ENCODE data around the gene FAM149B1. TPM values are rescaled to one million over a fixed set of nuclear protein-coding genes. Genes with fewer than 3 reads are reported as not detected.
"Not testable (repeated sequence)": the region's sequence is repeated elsewhere in the genome, so short reads cannot be mapped to it uniquely, and the experiment has no call there.

Gene FAM149B1
- polyA plus RNA-seq (ENCODE audit: insufficient read length in 10 of 10), result 10 to 100 TPM; 16.4 to 37.2 (median 23.6) TPM
- long read RNA-seq, donor 1, partial matches to known transcripts, result 8 of 11 reads
- long read RNA-seq, donor 1, other reads (novel, unspliced or antisense), result 0 of 11 reads
- long read RNA-seq, donor 2, partial matches to known transcripts, result 71 of 94 reads
- long read RNA-seq, donor 2, other reads (novel, unspliced or antisense), result 22 of 94 reads
- long read RNA-seq, donor 3, result 0 reads
- long read RNA-seq, donor 4, full-length matches to known transcripts, result 3 of 25 reads
- long read RNA-seq, donor 4, partial matches to known transcripts, result 5 of 25 reads
- long read RNA-seq, donor 4, other reads (novel, unspliced or antisense), result 17 of 25 reads
- long read RNA-seq, donor 5, result 0 reads
- long read RNA-seq, donor 6, partial matches to known transcripts, result 48 of 54 reads
- long read RNA-seq, donor 6, other reads (novel, unspliced or antisense), result 6 of 54 reads
- long read RNA-seq, donor 7, full-length matches to known transcripts, result 4 of 91 reads
- long read RNA-seq, donor 7, partial matches to known transcripts, result 72 of 91 reads
- long read RNA-seq, donor 7, other reads (novel, unspliced or antisense), result 15 of 91 reads
- long read RNA-seq, donor 8, partial matches to known transcripts, result 31 of 42 reads
- long read RNA-seq, donor 8, other reads (novel, unspliced or antisense), result 10 of 42 reads
- long read RNA-seq, donor 9, result 0 reads

- DNase-seq, result peak; percentile 96 to 99 (median 97)
These were observed at the start of gene FAM149B1, which contains the start of gene ECD for GRCh38 chr10:73167783-73168464. TSS of gene FAM149B1 (plus strand) at chr10:73168119. CDS start at chr10:73168340, 221 bp downstream. TSS of gene ECD (minus strand) at chr10:73168008. CDS start at chr10:73163937, 4,071 bp downstream.

DNA sequence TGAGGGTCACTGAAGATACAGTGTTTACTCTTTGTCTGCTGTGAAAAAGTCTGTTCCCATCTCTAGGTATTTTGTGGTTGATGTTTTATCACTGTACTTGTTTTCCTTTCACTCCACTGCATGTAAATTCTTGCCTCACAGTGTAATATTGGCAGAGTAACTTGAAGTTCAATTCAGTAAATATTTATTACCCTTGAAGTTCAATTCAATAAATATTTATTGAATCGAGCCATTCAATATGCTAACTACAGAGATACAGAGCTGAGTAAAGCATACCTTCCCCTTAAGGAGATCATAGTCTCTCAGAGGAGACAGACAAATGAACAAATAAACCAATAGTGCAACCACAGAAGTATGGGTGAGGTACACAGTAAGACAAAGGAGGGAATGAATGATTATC, 48.5 kb upstream of the FAM149B1 start:
- DNase-seq, result no peak

GRCh38 chr10:73119952-73120351, 48.0 kb upstream of the FAM149B1 start:
- no peak for DNase-seq

- no peak for DNase-seq
These were observed 41.6 kb upstream of the FAM149B1 start for GRCh38 chr10:73126343-73126742.

DNA sequence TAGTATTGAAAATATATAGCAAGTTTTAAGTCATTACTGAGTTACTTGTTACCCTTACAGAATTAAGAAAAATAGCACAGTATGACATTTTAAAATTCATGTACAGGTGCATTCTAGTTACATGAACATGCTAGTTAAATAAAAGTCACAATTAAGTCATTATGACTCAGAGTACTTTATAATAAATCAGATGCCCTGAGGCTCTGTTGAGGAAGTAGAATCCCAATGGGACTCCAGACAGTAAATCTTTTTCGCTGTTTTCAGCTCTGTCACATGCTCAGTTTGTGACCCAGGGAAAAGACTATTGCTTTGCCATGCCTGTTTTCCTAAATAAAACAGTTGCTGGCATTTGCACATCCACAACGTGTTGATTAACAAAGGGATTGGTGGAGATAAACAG, 36.6 kb upstream of the FAM149B1 start:
- no peak for DNase-seq

DNA sequence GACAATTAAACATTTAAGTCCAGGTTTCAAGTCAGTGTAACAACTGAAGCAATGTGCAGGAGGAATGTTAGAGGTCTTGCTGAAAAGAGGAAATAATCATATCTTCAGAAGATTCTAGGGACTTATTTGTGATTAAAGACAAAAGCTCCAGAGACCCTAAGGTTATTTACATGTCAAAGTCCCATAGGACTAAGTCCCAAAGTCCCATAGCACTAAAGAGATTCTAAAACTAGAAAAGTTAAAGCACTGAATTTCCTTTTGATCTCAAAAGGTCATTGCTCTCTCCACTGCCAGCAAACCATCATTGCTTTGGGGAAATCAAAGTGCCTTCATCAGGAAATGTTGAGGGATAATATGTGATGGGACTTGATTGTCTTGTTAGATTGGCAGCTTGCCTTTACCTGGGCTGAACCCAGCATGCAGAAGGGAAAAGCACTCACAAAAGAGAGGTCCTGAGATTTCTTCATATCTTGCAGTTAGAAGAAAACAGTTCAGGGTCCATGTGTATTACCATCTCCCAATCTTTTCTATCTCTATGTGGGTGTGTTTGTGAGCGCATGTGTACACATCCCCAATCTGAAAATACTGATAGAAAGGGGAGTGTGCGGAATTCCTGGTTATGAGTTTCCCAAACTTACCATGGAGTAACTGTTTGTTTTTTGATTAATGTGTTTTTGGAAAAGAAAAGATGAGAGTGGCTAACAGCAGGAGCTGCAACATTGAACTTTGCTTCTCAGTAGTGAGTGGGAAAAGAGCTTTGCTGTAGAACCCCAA, 35.8 kb upstream of the FAM149B1 start:
- DNase-seq, result no peak

- no peak for DNase-seq
These were observed 33.2 kb upstream of the FAM149B1 start for GRCh38 chr10:73134727-73135126.

GRCh38 chr10:73136627-73137026, 31.3 kb upstream of the FAM149B1 start:
- DNase-seq, result no peak

DNA sequence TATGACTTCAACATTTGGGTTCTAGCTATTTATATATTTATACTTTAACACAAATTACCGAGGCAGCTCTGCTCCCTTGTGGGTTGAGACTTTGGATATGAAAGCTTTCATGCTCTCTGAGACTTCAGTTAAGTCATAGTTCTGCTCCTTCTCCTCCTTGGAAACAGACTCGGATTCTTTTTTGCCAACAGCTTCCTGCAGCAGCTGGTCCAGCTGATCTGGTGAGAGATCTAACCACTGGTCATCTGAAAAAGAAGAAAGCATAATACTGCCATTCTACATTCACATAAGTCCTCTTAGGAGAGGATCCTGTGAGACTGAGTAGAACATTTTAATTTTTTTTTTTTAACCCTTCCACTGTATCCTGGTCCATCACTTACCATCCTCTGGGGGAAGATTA, 28.7 kb upstream of the FAM149B1 start:
- no peak for DNase-seq

GRCh38 chr10:73141603-73142002, 26.3 kb upstream of the FAM149B1 start:
- DNase-seq, result no peak

GRCh38 chr10:73150633-73151413, 17.1 kb upstream of the FAM149B1 start:
- not testable (repeated sequence) for DNase-seq

DNA sequence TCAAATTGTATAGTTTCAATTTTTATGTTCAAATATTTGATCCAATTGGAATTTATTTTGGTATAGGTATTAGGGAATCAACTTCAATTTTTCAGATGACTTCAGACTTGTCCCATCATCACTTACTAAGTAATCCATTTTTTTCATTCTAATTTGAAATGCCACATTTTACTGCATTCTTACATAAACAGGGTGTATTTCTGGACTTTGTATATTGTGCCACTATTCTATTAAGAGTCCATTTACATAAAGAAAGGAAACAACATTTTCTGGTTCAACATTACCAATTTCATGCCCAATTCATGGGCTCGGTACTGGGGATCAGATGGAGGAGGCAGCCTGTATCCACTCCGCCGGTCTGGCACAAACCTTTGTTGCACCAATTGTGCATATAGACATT, 15.9 kb upstream of the FAM149B1 start:
- no peak for DNase-seq

DNA sequence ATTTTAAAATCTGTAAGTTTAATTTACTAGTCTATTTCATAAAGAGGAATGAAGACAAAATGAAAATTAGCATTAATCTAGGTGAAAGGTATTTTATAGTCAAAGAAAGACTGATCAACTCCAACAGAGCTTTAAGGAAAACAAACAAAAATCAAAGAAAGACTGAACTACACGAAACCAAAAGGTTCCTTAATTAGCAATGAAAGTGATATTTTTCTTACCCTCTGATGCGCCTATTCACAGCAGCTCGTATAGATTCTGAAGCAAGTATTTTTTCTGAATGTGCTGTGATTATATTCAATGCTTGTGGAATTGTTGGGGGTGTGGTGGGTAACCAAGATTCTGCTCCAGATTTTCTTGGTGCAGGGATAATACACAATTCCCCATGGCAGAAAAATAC, 11.9 kb upstream of the FAM149B1 start:
- no peak for DNase-seq

DNA sequence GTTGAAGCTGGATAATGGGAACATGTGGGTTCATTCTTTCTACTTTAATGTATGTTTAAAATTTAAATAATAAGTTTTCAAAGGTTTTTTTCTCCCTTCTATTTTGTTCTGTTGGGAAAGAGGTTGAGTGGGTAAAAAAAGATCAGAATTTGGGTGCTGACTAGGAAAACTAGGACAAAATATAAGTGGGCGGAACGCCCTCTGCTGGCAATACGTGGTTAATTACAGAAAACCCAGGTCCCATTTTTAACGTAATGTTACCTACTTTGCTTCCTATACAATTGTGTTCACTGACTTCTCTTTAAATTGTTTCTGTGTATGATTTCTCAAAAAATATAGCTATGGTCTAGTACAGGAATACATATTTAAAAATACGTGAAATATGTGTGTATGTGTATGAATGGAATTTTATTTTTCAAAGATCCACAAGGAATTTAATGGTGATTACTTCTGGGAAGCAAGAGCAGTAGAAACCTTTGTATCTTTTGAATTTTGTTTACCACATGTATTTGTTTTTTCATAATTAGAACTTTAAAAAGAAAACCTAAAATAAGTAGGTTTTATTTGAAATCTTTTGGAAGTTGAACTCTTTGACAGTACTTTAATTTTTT, 8.8 kb upstream of the FAM149B1 start:
- peak; percentile 36 to 76 (median 65) for DNase-seq

DNA sequence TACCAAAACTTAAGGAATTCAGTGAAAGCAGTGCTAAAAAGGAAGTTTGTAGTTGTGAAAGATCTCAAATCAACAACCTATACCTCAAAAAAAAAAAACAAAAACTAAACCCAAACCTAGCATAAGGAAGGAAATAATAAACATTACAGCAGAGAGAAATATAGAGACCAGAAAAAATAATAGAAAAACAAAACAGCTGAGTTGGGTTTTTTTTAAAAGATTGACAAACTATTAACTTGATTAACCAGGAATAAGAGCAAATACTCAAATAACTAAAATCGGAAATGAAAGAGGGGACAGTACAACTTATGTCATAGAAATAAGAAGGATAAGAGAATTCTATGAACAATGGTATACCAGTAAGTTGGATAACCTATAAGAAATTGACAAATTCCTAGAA, 6.8 kb upstream of the FAM149B1 start:
- no peak for DNase-seq

- no peak for DNase-seq
These were observed 6.3 kb upstream of the FAM149B1 start for GRCh38 chr10:73161662-73162061.

DNA sequence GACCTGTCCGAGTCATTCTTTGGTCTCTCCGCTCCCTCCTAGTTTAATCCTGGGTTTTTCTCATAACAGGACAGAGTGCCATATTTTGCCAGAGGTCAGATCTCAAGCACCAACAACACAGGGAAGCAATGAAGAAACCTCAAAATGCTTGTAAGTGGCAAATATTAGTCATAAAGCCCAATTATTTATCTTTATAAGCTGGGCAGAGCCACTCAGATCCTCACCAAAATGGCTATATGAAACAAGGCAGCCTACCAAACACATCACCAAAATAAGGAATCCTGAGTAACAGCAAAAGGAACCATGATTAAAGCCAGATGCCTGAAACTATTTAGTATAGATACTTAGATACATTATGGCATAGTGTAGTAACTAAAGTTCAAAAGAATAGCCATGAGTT, 4.8 kb upstream of the FAM149B1 start:
- no peak for DNase-seq

DNA sequence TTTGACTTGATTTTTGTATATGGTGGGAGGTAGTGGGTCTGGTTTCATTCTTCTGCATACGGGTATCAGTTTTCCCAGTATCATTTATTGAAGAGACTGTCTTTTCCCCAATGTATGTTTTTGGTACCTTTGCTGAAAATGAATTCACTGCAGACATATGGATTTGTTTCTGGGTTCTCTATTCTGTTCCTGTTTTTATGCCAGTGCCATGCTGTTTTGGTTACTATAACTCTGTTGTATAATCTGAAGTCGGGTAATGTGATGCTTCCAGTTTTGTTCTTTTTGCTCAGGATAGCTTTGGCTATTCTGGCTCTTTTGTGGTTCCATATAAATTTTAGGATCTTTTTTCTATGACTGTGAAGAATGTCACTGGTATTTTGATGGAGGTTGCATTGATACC, 947 bp upstream of the FAM149B1 start:
- DNase-seq, result no peak

DNA sequence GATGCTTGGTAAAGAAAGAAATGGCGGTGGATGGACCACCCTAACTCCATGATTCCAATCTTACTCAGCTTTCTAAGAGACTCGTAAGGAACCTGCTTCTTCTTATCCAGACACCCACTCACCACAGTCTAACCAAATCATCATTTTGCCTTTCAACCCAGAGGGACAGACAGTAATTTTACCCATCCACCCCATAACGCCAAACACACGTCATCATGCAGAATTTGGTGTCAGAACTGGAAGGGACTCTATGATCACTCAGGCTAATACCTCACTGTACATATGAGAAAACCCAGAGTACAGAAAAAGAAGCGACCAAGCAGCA, 499 bp upstream of the FAM149B1 start:
- DNase-seq, result no peak

- peak in 1 of 3 donors; percentile 19 for DNase-seq
These were observed 515 bp downstream of the FAM149B1 start for GRCh38 chr10:73168465-73168803.

DNA sequence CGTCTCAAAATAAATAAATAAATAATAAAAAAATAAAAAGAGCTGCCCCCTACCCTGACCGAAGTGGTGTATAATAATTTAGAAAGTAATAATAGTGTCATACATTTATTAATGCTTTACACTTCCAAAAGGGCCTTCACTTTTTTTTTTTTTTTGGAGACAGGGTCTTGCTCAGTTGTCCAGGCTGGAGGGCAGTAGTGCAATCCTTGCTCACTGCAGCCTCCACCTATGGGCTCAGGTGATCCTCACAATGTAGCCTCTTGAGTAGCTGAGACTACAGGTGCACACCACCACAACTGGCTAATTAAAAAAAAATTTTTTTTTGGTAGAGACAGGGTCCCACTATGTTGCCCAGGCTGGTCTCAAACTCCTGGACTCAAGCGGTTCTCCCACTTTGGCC, 1.4 kb downstream of the FAM149B1 start:
- no peak for DNase-seq

All from muscle of back (tissue), 13 donors.